Measurements from ENCODE around the gene RNU6-9.

- TF ChIP-seq EZH2phosphoT487 (IDR thresholded peaks at IDR 0.05; ENCODE audit: borderline replicate concordance, low read length) (no peak), CTCF (conservative IDR thresholded peaks at IDR 0.05; ENCODE audit: low read depth, low read length) (no peak)
Measured at GRCh38 chr19:845707-846521, 47.4 kb upstream of the RNU6-9 start.
